ENCODE measurements around the gene DRAXIN.

Gene DRAXIN

DNA sequence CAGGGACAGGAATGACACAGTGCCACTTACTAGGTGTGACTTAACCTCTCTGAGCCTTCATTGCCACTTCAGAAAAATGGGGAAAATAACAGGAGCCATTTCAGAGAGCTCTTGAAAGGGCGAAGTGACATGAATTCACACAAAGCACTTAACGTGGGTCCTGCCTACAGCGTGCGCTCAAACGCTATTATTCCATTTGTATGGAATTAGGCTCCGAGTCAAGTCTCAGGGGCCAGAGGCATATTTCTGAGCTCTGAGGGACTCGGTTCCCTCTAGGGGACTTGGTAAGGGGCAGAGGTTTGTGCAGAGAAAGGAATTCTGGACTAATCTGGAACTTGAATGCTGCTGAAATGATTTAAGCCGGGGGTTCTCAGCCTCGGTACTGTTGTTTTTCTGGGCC is 14.1 kb downstream of the DRAXIN start:
- Histone ChIP-seq H3K27ac (replicated peaks) (no peak overlapping the region), H3K27me3 (ENCODE audit: insufficient read depth, poor library complexity, severe bottlenecking) (no peaks in the 10 kb centered on the region), H3K4me3 (replicated peaks; ENCODE audit: insufficient read depth, low read length) (no peak overlapping the region)
- DNase-seq (ENCODE audit: low read depth in 1 of 2, low spot score in 1 of 2), result no peak
- TF ChIP-seq POLR2AphosphoS5 (IDR thresholded peaks at IDR 0.05; ENCODE audit: low read depth) (no peak), CTCF (IDR thresholded peaks at IDR 0.05; ENCODE audit: insufficient read depth, low read length) (no peak), SPI1 (IDR thresholded peaks at IDR 0.05; ENCODE audit: borderline replicate concordance, low read depth) (no peak), GABPA (IDR thresholded peaks at IDR 0.05; ENCODE audit: low read depth) (no peak)
- TF ChIP-seq, protein P1, sequence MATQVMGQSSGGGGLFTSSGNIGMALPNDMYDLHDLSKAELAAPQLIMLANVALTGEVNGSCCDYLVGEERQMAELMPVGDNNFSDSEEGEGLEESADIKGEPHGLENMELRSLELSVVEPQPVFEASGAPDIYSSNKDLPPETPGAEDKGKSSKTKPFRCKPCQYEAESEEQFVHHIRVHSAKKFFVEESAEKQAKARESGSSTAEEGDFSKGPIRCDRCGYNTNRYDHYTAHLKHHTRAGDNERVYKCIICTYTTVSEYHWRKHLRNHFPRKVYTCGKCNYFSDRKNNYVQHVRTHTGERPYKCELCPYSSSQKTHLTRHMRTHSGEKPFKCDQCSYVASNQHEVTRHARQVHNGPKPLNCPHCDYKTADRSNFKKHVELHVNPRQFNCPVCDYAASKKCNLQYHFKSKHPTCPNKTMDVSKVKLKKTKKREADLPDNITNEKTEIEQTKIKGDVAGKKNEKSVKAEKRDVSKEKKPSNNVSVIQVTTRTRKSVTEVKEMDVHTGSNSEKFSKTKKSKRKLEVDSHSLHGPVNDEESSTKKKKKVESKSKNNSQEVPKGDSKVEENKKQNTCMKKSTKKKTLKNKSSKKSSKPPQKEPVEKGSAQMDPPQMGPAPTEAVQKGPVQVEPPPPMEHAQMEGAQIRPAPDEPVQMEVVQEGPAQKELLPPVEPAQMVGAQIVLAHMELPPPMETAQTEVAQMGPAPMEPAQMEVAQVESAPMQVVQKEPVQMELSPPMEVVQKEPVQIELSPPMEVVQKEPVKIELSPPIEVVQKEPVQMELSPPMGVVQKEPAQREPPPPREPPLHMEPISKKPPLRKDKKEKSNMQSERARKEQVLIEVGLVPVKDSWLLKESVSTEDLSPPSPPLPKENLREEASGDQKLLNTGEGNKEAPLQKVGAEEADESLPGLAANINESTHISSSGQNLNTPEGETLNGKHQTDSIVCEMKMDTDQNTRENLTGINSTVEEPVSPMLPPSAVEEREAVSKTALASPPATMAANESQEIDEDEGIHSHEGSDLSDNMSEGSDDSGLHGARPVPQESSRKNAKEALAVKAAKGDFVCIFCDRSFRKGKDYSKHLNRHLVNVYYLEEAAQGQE (IDR thresholded peaks at IDR 0.05; ENCODE audit: insufficient replicate concordance, low read depth), result no peak

DNA sequence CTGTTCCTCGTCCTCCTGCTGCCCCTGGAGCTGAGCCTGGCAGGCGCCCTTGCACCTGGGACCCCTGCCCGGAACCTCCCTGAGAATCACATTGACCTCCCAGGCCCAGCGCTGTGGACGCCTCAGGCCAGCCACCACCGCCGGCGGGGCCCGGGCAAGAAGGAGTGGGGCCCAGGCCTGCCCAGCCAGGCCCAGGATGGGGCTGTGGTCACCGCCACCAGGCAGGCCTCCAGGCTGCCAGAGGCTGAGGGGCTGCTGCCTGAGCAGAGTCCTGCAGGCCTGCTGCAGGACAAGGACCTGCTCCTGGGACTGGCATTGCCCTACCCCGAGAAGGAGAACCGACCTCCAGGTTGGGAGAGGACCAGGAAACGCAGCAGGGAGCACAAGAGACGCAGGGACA is 14.8 kb downstream of the DRAXIN start:
- no peak overlapping the region for H3K4me3 ChIP-seq (replicated peaks; ENCODE audit: insufficient read depth, low read length)
- TF ChIP-seq POLR2AphosphoS5 (IDR thresholded peaks at IDR 0.05; ENCODE audit: low read depth) (no peak), SPI1 (IDR thresholded peaks at IDR 0.05; ENCODE audit: borderline replicate concordance, low read depth) (no peak), GABPA (IDR thresholded peaks at IDR 0.05; ENCODE audit: low read depth) (no peak), CTCF (IDR thresholded peaks at IDR 0.05; ENCODE audit: insufficient read depth, low read length) (no peak)
- TF ChIP-seq, protein P1 (IDR thresholded peaks at IDR 0.05; ENCODE audit: insufficient replicate concordance, low read depth), result no peak
- H3K27ac ChIP-seq (replicated peaks), result no peak overlapping the region
- H3K27me3 ChIP-seq (ENCODE audit: insufficient read depth, poor library complexity, severe bottlenecking), result no peaks in the 10 kb centered on the region
- no peak for DNase-seq (ENCODE audit: low read depth in 1 of 2, low spot score in 1 of 2)

DNA sequence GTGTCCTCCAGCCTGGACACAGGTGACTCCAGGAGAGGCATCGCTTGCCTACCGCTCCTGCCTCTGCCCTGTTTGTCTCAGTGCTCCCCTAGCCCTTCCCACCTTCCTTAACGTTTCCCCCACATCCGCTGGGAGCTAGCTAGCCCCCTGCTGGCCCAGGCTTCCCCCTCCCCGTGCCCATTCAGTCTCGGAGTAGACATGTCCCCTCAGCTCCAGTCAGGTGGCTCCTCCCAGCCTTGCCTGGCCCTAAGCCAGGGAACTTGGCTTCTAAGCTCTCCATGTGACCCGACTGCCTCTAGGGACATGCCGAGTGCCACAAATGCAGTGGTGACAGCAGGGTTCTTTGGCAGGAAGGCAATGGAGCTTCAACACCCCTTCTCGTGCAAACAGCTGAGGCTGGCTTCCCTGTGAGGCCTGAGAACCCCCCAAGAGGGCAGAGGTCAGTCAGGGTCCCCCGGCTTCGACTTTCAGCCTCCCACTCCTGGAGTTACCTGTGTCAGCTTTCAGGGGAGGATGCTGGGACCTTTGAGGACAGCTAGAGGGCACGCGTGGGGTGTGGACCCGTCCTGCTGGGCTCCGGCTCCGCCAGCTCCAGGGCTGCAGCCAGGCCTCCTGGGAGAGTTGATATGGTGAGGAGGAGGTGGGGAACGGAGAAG is 16.2 kb downstream of the DRAXIN start:
- TF ChIP-seq GABPA (IDR thresholded peaks at IDR 0.05; ENCODE audit: low read depth), result no peak
- no peak for TF ChIP-seq SPI1 (IDR thresholded peaks at IDR 0.05; ENCODE audit: borderline replicate concordance, low read depth)
- no peak for TF ChIP-seq POLR2AphosphoS5 (IDR thresholded peaks at IDR 0.05; ENCODE audit: low read depth)
- TF ChIP-seq, protein P1 (IDR thresholded peaks at IDR 0.05; ENCODE audit: insufficient replicate concordance, low read depth), result no peak
- TF ChIP-seq CTCF (IDR thresholded peaks at IDR 0.05; ENCODE audit: insufficient read depth, low read length), result no peak
- no peak for DNase-seq (ENCODE audit: low read depth in 1 of 2, low spot score in 1 of 2)
- H3K4me3 ChIP-seq (replicated peaks; ENCODE audit: insufficient read depth, low read length), result no peak overlapping the region
- no peak overlapping the region for H3K27ac ChIP-seq (replicated peaks)
- no peaks in the 10 kb centered on the region for H3K27me3 ChIP-seq (ENCODE audit: insufficient read depth, poor library complexity, severe bottlenecking)
